Progenitor cell of endocrine pancreas (in vitro differentiated cells): ENCODE data around the gene CERK. TPM values are rescaled to one million over a fixed set of nuclear protein-coding genes. Genes with fewer than 3 reads are reported as not detected.
A peak's percentile ranks its signal among the peaks of the same experiment; 100 is the strongest.

Experiments
- DNase-seq: peaks from one replicate; pipeline ENCODE4 v3.0.0; 2021; ENCODE audit warnings: low spot score; ENCODE audit not compliant: unreplicated experiment
- H3K27ac Mint-ChIP-seq: 2 replicates; pipeline ENCODE4 v1.8.0; 2021; ENCODE audit warnings: mild to moderate bottlenecking, moderate library complexity, mixed read lengths
- H3K27me3 Mint-ChIP-seq: 2 replicates; pipeline ENCODE4 v1.8.0; 2021; ENCODE audit warnings: mixed read lengths
- H3K36me3 Mint-ChIP-seq: 2 replicates; pipeline ENCODE4 v1.8.0; 2022; ENCODE audit warnings: mixed read lengths; ENCODE audit not compliant: insufficient read depth
- H3K4me1 Mint-ChIP-seq: 2 replicates; pipeline ENCODE4 v1.8.0; 2021; ENCODE audit warnings: low read depth, mixed read lengths
- H3K4me3 Mint-ChIP-seq: 2 replicates; pipeline ENCODE4 v1.8.0; 2021; ENCODE audit warnings: low read depth, mild to moderate bottlenecking, moderate library complexity, mixed read lengths
- H3K9me3 Mint-ChIP-seq: 2 replicates; pipeline ENCODE4 v1.8.0; 2021; ENCODE audit warnings: low read depth, mixed read lengths
- CTCF ChIP-seq: fragments of 200-600 bp; sonication (generic); IDR thresholded peaks from one replicate; pipeline ENCODE4 v1.5.0; 2021; ENCODE audit warnings: antibody characterized with exemption, mild to moderate bottlenecking; ENCODE audit not compliant: unreplicated experiment
- total RNA-seq: library from RNA; stranded (reverse); gene quantifications from 2 replicates; pipeline ENCODE4 v1.2.1, GENCODE V29; 2021

The CERK gene
- total RNA-seq, 1 donor from 2014 or later: 62.0 TPM

- H3K9me3 Mint-ChIP-seq: no peaks in the 10 kb centered on the region
- no peak overlapping the region for H3K4me3 Mint-ChIP-seq
- no peaks in the 10 kb centered on the region for H3K27me3 Mint-ChIP-seq
- TF ChIP-seq CTCF: no peak
- peaks cover 6% of the 10 kb centered on the region for H3K4me1 Mint-ChIP-seq
- no peak overlapping the region for H3K27ac Mint-ChIP-seq
- no peak for DNase-seq
- peaks cover 11% of the 10 kb centered on the region for H3K36me3 Mint-ChIP-seq
Measured at GRCh38 chr22:46640293-46641055, 97.6 kb downstream of the CERK start.

GRCh38 chr22:46639843-46640242, 98.2 kb downstream of the CERK start:
- peaks cover 11% of the 10 kb centered on the region for H3K36me3 Mint-ChIP-seq
- H3K4me1 Mint-ChIP-seq: peaks cover 6% of the 10 kb centered on the region
- H3K9me3 Mint-ChIP-seq: no peaks in the 10 kb centered on the region
- H3K27ac Mint-ChIP-seq: no peak overlapping the region
- DNase-seq: no peak
- TF ChIP-seq CTCF: no peak
- H3K27me3 Mint-ChIP-seq: no peaks in the 10 kb centered on the region
- H3K4me3 Mint-ChIP-seq: no peak overlapping the region

GRCh38 chr22:46638601-46639431, 99.2 kb downstream of the CERK start:
- H3K36me3 Mint-ChIP-seq: peaks cover 10% of the 10 kb centered on the region
- H3K27ac Mint-ChIP-seq: peak overlapping the region; percentile 5
- H3K4me3 Mint-ChIP-seq: no peak overlapping the region
- DNase-seq: no peak
- no peak for TF ChIP-seq CTCF
- H3K27me3 Mint-ChIP-seq: no peaks in the 10 kb centered on the region
- no peaks in the 10 kb centered on the region for H3K9me3 Mint-ChIP-seq
- H3K4me1 Mint-ChIP-seq: peaks cover 11% of the 10 kb centered on the region

GRCh38 chr22:46637711-46638600, 100.1 kb downstream of the CERK start:
- no peak overlapping the region for H3K4me3 Mint-ChIP-seq
- no peak overlapping the region for H3K27ac Mint-ChIP-seq
- H3K36me3 Mint-ChIP-seq: peaks cover 4% of the 10 kb centered on the region
- H3K9me3 Mint-ChIP-seq: no peaks in the 10 kb centered on the region
- DNase-seq: no peak
- TF ChIP-seq CTCF: no peak
- peaks cover 11% of the 10 kb centered on the region for H3K4me1 Mint-ChIP-seq
- H3K27me3 Mint-ChIP-seq: no peaks in the 10 kb centered on the region
